Measurements from ENCODE around the gene NMRK2. TPM values are rescaled to one million over a fixed set of nuclear protein-coding genes. Genes with fewer than 3 reads are reported as not detected.
"Not testable (repeated sequence)": the region's sequence is repeated elsewhere in the genome, so short reads cannot be mapped to it uniquely, and the experiment has no call there.

Gene NMRK2
- polyA plus RNA-seq, 3 donors = 0.13 to 0.40 TPM; not detected in 1

GRCh38 chr19:3936506-3937442 lies 3.9 kb downstream of the NMRK2 start:
- DNase-seq = no peak

DNA sequence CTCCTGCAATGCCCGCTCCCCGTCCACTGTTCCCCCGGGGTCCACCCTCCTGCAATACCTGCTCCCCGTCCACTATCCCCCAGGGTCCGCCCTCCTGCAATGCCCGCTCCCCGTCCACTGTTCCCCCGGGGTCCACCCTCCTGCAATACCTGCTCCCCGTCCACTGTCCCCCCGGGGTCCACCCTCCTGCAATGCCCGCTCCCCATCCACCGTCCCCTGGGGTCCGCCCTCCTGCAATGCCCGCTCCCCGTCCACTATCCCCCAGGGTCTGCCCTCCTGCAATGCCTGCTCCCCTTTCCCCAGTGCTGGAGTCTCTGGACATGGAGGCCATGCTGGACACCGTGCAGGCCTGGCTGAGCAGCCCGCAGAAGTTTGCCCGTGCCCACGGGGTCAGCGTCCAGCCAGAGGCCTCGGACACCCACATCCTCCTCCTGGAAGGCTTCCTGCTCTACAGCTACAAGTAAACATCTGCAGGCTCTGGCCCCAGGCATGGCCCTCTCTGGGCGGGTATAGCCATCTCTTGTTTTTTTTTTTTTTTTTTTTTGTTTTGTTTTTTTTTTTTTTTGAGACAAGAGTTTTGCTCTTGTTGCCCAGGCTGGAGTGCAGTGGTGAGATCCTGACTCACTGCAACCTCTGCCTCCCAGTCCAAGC lies 5.6 kb downstream of the NMRK2 start:
- not testable (repeated sequence) for DNase-seq

- DNase-seq = no peak
Observed at GRCh38 chr19:3942790-3943409, 10.0 kb downstream of the NMRK2 start.

GRCh38 chr19:3944018-3944721 lies 11.3 kb downstream of the NMRK2 start:
- no peak for DNase-seq

GRCh38 chr19:3945838-3946237 lies 13.0 kb downstream of the NMRK2 start:
- DNase-seq = no peak

DNA sequence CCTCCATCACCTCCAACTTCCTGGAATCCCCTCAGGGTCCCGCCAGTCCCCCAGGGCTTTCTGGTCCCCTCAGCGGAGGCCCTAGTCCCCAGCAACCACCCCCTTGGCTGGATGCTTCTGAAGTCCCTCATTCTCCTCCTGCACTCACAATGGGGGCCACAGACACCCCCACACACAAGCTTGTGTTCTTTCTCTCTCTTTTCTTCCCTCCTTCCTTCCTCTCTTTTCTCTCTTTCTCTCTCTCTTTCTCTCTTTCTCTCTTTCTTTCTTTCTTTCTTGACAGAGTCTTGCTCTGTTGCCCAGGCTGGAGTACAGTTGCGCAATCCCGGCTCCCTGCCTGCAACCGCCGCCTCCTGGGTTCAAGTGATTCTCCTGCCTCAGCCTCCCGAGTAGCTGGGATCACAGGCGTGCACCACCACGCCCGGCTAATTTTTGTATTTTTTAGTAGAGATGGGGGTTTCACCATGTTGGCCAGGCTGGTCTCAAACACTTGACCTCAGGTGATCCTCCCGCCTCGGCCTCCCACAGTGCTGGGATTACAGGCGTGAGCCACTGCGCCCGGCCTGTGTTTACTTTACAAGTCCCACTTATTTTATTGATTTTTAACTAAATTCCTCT lies 14.6 kb downstream of the NMRK2 start:
- not testable (repeated sequence) for DNase-seq

DNA sequence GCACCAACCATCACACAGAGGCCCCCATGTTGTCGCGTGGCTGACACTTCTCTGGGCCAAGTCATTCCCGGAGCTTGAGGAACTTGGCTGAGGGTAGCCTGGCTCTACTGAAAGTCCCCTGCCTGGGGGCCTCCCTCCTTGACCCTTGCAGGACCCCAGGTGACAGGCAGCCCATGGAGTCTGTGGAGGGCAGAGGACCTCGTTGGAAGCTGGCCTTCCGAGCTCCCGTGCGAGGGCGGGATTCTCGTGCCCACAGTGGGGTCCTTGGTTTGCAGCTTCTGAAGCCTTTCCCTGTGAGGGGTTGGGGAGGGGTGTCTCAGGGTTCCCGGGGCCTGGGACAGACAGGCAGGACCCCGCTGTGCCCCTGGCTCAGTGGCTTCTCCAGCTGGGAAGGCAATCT lies 16.4 kb downstream of the NMRK2 start:
- DNase-seq = no peak

DNA sequence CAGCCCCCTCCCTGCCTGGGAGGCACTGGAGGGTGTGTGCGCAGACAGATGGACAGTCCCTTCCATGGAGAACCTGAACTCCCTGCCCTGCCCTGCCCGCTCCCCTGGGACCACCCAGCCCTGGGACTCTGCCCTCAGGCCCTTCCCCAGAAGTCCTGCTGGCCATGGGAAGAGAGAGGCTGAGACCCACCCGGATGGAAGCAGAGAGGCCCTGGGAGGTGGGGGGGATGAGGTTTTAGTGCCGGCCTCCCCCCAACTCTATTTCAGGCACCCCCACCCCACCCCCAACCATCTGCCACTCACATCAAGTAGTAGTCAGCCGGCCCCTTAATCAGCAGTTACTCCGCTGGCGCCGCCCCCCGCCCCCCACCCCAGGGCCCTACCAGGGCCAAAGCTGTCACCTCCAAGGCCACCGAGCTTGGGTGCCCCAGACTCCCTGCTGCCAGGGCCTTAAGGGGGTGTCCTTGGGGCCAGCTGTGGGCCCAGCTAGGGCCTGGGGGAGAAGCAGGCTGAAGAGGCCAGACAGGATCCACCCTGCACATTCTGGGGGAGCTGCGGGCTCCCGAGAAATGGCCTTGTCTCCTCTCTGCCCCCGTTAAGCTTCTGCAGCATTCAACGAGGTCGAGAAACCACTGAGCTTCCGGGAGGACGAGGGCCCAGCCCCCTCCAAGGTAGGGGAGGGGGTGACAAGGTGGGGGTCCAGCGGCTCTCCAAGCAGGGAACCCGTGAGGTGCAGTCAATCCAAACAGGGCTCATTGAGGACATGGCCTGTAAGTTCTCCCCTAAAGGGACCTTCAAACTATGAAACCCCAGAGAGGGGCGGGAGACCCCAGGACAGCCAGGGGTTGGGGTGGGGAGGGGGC lies 17.4 kb downstream of the NMRK2 start:
- DNase-seq = no peak

DNA sequence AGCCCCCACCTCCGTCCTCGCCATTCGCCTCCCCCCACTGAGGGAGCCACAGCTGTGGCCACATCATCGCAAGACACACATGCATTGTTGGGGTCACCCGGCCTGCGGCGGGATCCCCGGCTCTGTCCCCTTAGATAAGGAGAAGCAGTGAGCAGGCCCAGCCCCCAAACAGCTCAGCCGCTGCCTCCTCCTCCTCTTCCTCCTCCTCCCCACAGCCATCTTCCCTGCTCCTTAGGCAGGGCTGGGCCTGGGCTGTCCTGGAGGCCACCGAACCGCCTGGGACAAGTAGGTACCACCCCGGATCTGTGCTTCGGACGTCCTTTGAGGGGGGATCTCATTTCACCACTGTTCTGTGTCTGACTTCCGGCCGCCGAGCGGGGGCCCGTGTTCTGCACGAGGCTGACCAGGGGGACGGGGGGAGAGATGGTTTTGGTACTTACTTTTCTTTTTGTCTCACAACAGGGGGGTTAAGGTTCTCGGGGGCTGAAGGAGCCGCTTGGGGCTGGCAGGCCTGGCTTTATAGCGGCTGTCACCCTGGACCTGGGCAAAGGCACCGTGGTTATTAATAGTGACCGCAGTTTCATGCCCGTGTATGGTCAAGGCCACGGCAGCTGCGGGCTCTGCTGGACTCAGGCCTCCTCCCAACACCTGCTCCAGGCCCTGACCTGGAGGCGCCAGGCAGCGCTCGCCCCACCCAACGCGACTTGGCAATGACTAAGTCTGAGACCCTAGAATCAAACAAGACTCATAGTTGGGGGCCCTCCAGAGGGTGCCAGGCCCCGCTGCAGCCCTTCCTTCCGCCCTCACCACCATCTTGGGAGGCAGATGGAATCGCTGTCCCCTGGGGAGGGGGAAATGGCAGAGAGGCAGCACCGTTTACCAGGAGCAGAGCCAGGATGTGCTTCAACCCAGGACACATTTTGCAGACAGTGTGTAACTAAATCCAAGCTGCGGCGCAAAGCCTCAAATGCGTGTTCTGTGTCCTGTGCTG lies 18.3 kb downstream of the NMRK2 start:
- DNase-seq = no peak

DNA sequence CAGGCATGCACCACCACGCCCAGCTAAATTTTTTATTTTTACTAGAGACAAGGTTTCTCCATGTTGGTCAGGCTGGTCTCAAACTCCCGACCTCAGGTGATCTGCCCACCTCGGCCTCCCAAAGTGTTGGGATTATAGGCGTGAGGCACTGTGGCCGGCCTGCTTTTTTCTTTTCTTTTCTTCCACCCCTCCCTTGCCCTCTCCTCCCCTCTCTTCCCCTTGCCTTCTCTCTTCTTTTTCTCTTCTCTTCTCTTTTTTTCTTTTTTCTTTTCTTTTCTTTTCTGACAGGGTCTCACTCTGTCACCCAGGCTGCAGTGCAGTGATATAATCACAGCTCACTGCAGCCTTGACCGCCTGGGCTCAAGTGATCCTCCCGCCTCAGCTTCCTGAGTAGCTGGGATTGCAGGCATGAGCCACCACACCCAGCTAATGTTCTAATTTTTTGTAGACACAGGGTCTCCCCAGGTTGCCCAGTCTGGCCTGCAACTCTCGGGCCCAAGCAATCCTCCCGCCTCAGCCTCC lies 19.9 kb downstream of the NMRK2 start:
- DNase-seq = not testable (repeated sequence)

DNA sequence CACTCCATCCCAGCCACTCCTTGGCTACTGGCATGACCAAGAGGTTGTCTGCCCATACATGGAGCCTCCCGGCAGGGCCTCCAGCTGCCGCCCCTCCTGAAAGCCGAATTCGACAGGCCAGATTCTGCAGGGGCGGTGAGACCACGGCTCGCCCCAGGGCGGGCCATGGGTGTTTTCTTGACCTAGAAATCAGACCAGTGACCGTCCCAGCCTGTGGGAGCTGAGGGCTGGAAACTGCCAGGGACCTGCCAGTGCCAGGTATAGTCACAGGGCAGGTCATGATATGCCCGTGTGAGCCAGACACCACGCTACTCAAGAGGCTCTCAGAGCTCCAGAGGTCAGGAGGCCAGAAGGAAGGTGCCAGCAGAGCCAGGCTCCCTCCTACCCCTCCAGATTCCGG lies 21.2 kb downstream of the NMRK2 start:
- DNase-seq = no peak

DNA sequence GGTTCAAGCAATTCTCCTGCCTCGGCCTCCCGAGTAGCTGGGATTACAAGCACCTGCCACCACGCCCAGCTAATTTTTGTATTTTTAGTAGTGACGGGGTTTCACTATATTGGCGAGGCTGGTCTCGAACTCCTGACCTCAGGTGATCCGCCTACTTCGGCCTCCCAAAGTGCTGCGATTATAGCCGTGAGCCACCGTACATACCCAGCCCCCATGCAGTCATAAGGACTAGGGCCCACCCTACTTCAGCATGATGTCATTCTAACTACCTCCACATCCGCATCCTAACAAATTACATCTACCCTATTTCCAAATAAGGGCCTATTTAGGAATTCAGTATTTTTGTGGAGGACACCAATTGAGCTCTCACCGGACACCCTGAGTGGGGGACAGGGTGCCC lies 22.4 kb downstream of the NMRK2 start:
- not testable (repeated sequence) for DNase-seq

DNA sequence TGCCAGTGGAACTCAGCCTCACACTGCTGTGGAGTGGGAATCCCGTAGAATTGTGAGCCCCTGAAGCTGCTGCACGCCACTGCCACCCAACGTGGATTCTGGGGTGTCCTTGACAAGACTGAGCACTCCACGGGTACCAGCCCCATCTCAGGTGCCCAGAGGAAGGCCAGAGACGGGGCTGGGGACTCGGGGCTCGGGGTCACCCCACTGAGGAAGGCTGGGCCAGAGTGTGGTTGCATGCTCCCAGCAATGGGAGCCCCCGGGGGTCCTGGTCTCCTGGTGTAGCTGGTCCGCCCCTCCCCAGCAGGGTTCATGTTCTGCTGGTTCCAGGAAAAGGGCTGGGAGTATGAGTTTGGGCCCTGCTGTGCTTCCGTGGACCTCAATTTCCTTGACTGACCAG lies 22.8 kb downstream of the NMRK2 start:
- no peak for DNase-seq

DNA sequence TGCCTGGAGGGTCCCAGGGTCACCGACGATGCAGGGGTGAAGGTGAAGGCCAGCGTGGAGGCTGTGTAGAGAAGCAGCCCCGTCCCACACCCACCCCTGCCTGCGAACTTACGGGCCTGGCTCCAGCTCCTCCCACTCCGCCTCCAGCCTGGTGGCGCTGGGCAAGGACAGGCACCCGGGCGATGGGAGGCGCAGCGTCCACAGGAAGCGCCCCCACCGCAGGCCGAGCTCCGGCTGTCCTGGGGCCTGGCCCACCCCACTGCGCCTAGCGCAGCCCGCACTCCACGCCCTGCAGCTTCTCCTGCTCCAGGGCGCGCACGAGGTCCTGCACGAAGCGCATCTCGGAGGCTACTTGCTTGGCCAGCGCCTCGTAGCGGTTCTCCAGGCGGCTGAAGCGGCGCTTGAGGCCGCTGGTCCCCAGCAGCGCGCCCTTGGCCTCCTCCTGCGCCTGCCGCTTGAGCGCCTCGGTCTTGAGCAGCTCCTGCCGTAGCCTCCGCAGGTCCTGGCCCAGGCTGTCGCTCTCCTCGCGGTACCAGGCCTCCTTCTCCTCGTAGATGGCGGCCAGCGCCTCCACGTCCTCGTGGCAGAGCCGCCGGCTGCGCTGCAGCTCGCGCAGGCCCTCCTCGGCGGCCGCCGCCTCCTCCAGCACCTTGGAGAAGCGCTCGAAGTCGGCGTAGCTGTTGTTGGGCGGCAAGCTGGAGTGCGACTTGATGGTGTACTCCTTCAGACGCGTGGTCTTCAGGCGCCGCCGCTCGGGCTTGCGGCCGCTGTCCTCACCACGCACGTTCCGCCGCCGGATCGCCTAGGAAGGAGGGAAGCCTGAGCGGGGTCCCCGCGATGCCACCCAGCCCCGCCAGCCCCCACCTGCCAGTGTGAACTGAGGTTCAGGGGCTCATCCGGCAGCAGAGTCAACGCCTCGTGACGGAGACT lies 26.2 kb downstream of the NMRK2 start:
- DNase-seq = no peak

- no peak for DNase-seq
Observed at GRCh38 chr19:3959766-3960131, 26.9 kb downstream of the NMRK2 start.

DNA sequence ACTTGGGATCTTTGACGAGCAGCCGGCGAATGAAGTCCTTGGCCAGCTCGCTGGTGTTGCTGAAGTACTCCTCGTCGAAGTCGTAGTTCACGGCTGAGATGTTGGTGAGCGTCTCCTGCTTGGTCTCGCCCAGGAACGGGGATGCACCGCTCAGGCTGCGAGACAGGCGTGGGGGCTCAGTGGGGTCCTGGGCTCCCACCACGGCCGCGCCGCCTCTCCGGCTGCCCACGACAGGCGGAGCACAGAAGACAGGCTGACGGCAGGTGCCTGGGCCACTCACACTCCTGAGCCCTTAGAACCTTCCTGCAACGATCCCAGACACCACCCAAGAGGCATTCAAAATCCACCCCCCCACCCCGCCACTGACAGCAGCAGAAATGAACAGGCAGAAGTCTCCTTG lies 28.1 kb downstream of the NMRK2 start:
- no peak for DNase-seq

GRCh38 chr19:3963458-3964255 lies 30.8 kb downstream of the NMRK2 start:
- no peak for DNase-seq
